HG03139 (cell line): ENCODE data around the gene SLC16A8.
"Not testable (repeated sequence)": the region's sequence is repeated elsewhere in the genome, so short reads cannot be mapped to it uniquely, and the experiment has no call there.

ENCODE experiments used
- ATAC-seq: cut with Tn5 transposase; IDR thresholded peaks from one replicate; pipeline ENCODE4 v1.9.1; 2021; ENCODE audit not compliant: unreplicated experiment

The SLC16A8 gene, protein sequence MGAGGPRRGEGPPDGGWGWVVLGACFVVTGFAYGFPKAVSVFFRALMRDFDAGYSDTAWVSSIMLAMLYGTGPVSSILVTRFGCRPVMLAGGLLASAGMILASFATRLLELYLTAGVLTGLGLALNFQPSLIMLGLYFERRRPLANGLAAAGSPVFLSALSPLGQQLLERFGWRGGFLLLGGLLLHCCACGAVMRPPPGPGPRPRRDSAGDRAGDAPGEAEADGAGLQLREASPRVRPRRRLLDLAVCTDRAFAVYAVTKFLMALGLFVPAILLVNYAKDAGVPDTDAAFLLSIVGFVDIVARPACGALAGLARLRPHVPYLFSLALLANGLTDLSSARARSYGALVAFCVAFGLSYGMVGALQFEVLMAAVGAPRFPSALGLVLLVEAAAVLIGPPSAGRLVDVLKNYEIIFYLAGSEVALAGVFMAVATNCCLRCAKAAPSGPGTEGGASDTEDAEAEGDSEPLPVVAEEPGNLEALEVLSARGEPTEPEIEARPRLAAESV

DNA sequence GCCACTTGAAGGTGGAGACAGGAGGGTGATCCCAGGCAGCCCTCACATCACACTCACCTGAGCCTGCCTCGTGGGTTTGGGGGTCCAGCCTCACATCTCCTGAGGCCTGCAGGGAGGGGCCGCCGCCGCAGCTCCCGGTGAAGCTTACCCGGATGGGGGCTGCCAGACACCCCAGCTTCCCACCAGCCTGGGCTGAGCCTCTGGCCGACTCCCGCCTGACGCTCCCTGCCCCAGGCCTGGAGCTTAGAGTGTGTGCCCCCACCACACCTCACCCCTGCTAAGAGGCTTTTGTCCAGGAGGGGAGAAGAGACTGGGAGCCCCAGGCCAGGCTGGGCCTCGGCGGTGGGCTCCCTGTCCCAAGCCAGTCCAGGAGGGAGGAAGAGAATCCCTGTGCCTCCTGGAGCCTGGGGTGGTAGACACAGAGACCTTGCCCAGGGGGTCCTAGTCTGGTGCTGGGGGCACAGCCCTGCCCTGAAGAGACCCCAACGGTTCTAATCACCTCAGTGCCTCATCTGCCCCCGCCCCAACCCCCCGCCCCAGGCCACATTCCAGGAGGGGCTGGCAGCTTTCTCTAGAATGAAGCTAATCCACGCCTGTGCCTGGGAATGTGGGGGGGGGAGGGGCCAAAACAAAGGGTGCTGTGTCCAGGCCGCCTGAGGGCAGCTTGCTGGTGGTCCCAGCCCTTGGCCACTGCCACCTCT lies at the start of gene SLC16A8:
Gene SLC16A8, minus strand, starts transcription at position 254 of the 701 bp plus-strand sequence. CDS start 1,311 bp downstream, outside the sequence.
- no peak for ATAC-seq

DNA sequence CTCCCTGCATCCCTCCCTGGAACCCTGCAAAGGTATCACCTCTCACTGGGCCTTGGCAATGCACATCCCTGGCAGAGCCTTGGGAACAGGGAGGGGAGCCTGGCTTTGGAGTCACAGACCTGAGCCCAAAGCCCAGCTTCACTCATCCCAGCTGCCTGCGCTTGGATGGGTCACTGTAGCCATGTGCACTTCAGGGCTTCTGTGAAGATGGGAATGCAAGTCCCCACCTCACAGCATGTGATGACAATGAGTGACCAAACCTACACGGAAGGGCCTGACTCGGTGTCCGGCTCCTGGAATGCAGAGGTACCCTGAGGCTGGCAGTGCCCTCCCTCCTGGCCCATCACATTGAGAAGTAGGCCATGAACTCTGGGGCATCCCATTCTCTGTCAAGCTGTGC lies 49.3 kb upstream of the SLC16A8 start:
- ATAC-seq: no peak

- no peak for ATAC-seq
Measured at GRCh38 chr22:38132794-38133193, 48.8 kb upstream of the SLC16A8 start.

DNA sequence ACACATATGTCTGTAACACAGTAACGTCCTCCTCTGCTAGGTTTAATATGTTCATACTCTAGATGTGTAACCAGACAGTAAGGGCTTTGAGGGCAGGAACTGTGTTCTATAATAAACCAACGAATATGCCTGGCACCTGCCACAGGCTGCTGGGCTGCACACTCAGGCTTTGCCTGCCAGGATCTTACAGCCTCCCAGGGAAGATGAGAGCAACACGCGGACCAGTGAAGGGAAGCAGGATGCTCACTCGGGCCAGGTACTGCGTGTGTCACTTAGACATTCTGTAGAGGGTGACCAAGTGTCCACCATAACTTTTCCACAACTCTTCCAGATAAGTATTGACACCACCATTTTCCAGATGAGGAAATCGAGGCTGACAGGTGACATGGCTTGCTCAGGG lies 48.2 kb upstream of the SLC16A8 start:
- no peak for ATAC-seq

- ATAC-seq: no peak
Measured at GRCh38 chr22:38131399-38131798, 47.4 kb upstream of the SLC16A8 start.

GRCh38 chr22:38129856-38130255 lies 45.9 kb upstream of the SLC16A8 start:
- no peak for ATAC-seq

DNA sequence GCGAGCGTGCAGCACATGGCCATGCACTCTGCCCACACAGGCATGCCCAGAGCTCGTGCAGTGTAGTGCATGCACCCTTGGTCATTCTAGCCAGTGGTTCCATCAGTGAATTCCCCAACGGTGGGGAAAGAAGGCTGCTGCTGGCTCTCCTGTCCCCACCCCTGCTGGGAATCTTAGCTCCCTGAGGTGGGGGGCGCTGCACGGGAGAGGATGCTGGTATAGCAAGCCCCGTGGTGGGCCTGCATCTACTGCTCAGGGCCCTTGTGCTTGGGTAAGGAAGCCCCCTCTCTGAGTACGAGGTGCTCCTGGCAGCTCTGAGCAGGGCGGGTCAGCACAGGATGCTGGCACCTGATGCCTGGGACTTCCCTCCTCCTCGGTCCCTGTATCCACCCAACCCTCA lies 45.0 kb upstream of the SLC16A8 start:
- ATAC-seq: no peak

GRCh38 chr22:38127869-38128268 lies 43.9 kb upstream of the SLC16A8 start:
- ATAC-seq: no peak

DNA sequence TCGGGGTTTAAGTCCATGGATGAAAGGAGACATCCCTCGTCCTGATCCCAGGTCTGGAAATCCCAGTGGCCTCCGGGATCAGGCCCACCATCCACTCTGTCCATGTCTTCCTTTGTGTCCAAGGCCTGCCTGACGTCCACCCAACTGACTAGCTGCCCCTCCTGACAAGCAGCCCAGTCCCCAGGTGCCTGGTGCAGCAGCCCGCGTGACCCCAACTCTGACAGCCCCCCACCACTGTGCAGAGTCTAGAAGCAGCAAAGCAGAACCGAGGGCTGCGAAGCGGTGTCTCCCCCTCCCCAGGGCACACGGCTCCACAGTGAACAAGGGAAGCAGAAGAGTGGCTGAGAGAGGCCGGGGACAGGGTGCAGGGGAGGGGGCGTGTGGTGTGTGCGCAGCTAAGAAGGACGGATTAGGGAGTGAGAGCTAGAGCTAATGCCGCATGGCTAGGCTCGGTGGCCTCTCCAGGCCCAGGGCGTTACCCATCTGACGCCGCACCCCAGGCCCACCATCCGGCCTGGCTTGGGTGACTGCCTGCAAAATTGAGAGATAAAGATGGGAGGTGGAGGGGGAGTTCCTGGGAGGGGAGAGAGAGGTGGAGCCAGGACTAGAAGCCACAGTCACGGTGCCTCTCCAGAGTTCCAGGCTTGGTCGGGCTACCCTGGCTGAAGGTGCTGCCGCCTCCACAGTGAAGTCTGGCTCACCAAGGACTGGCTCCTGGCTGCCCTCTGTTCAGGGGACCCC lies 43.1 kb upstream of the SLC16A8 start:
- ATAC-seq: no peak

DNA sequence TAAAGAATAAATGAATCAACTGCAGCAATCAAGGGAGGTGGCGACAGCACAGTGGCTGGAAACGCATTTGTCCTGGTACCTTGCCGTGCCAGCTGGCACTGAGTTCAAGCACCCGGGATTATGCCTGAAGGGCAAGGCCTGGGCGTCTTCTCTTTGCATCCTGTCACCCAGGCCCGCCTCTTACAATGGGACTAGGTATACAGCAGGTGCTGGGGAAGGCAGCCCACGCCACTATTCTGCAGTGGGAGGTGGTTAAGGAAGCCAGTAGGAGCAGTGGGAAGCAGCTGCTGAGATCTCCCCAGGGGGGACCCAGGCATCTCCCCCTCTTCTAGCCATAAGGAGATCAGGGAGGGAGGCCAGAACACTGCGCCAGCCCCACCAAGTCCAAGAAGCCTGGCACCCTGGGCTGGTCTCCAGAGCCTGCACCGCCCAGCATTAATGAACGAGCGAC lies 41.8 kb upstream of the SLC16A8 start:
- no peak for ATAC-seq

DNA sequence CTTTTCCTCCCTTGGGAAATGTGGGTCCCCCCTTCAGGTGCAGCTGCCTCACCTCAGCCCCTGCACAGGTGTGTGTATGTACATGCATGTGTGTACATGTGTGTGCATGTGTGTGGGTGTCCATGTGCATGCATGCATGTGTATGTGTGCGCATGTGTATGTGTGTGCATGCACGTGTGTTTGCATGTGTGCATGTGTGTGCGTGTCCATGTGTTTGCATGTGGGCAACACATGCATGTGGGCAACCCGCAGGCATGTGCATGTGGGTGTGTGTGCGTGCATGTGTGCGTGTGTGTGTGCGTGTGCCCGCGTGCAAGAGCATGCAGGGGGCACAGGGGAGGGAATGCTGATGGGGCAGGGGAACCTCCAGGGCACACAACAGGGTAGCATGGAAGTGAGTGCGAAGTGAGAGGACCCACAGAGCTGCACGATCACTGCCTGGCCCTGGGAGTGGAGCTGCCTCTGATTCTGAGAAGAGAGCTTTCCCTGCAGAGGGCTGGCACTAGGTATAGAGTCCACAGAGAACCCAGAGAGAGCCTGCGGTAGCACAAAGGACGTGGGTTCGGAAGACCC lies 41.1 kb upstream of the SLC16A8 start:
- no peak for ATAC-seq

DNA sequence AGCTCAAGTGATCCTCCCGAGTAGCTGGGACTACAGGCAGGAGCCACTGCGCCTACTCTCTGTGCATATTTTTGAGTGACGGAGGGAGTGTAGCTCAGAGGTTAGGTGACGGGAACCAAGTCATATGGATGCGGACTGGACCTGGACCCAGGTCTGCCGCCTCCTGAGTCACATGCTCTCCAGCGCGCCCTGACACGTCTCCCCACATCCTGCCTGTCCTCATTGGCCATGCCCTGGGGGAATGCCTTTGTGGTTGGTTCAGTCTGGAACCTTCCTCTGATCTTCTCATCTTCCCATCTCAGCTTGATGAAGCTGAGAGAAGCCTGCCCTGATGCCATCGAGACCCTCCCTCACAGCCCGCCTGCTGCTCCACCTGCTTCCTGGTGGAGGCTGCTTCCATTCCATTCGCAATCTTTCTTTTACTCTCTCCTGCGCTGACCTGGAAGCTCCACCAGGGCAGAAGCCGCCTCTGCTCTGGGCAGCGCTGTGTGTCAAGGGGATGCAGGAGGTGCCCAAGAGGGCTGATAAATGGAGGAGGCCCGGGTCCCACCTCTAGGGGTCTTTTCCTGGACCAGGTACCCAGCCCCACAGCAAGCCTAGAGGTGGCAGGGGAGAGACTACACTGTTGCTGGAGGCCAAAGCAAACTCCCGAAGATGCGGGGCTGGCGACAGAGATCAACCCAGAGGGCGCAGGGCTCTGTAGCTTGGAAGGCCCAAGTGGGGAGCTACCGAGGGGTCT lies 40.4 kb upstream of the SLC16A8 start:
- ATAC-seq: no peak

DNA sequence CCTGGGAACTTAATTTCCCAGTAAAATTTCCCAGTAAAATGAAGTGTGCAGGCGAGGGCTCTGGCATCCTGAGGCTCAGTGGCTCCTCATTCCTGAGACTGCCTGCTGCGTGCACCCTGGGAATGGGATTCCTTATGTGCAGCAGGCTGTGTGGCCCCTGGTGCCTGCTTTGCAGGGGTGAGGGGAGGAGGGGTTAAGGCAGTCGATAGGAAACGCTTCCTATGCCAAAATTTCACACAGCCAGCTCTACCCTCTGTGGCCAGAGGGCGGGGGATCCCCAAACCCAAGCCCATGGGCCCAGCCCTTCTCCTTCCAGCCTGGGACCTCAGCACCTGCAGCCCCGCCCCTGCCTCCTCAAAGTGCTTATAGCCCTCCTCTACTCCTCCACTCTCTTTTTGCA lies 38.6 kb upstream of the SLC16A8 start:
- ATAC-seq: no peak

- no peak for ATAC-seq
Measured at GRCh38 chr22:38120359-38121110, 36.6 kb upstream of the SLC16A8 start.

DNA sequence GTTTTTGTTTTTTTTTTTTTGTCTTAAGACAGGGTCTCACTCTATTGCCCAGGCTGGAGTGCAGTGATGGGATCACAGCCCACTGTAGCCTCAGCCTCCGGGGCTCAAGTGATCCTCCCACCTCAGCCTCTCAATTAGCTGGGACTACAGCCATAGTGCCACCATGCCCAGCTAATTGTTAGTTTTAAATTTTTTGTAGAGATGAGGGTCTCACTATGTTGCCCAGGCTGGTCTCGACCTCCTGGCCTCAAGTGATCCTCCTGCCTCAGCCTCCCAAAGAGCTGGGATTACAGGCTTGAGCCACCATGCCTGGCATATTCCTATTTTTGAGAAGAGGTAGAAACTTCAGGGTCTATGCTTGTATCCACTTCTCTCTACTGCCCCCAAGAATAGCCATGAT lies 34.8 kb upstream of the SLC16A8 start:
- ATAC-seq: not testable (repeated sequence)

DNA sequence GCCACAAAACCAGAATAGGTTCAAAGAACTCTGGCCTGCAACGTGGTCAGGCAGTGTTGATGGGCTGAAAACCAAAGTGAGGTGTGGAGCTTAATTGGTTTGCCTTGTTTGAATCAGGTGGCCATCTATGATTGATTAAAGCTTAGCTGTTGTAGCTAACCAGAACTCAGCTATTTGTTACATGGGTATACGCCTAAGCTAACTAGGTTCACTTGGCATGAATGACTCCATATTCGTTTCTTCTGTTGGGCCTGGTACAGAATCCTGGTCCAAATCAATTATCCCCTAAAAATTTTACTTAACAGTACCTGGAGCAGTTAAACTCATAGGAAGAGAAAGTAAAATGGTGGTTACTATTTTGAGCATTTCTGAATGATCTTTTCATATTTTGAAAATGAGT lies 34.2 kb upstream of the SLC16A8 start:
- ATAC-seq: no peak

GRCh38 chr22:38117556-38117955 lies 33.6 kb upstream of the SLC16A8 start:
- ATAC-seq: not testable (repeated sequence)

- no peak for ATAC-seq
Measured at GRCh38 chr22:38115423-38116205, 31.6 kb upstream of the SLC16A8 start.
